Ovary (tissue), 9 donors: ENCODE results near the gene CEP131. TPM values are rescaled to one million over a fixed set of nuclear protein-coding genes. Genes with fewer than 3 reads are reported as not detected.

ENCODE experiments used
- DNase-seq, 5 donors: peaks; one replicate each; pipeline ENCODE4 v3.0.0-alpha.2; 2019 to 2020
- H3K27ac ChIP-seq, 2 donors: fragments of 200-600 bp; one replicate each; pipeline versions ENCODE4 v1.5.1 to v1.8.0; 2019 to 2022
- H3K27me3 ChIP-seq: fragments of 200-600 bp; one replicate; pipeline ENCODE4 v1.8.0; 2022
- H3K36me3 ChIP-seq: fragments of 200-600 bp; sonication (generic); one replicate; pipeline ENCODE4 v1.5.1; 2019
- H3K4me1 ChIP-seq: one replicate; pipeline ENCODE4 v1.8.1; 2013; ENCODE audit warnings: mild to moderate bottlenecking, moderate library complexity; ENCODE audit not compliant: insufficient read depth
- H3K4me3 ChIP-seq: fragments of 200-600 bp; sonication (generic); one replicate; pipeline ENCODE4 v1.5.1; 2017
- H3K9me3 ChIP-seq, 2 donors: fragments of 200-600 bp in 1 of 2; sonication (generic) in 1 of 2; one replicate each; pipeline versions ENCODE4 v1.5.1 to v1.8.1; 2013 to 2019; ENCODE audit warnings: mild to moderate bottlenecking in 1 of 2, moderate library complexity in 1 of 2
- EP300 ChIP-seq: sonication (generic); formaldehyde crosslinking; IDR thresholded peaks from one replicate; pipeline ENCODE4 v1.6.1; 2017; ENCODE audit warnings: antibody characterized with exemption
- POLR2A ChIP-seq: fragments of 450-650 bp; IDR thresholded peaks from one replicate; pipeline ENCODE4 v1.6.1; 2017; ENCODE audit warnings: antibody characterized with exemption, mild to moderate bottlenecking, moderate library complexity
- WGBS, 3 donors: extraction: QIAGEN DNeasy Blood & Tissue Kit in 1 of 3; methylation state at CpG; one replicate each; pipeline versions ENCODE4 v1.1.5 to v1.1.7; 2013 to 2017; 5-methylcytosine and 5-hydroxymethylcytosine counted together
- intact Hi-C, 4 donors: fragments of 100-400 bp; cut with DNase I; formaldehyde crosslinking; loops; one replicate each; pipeline versions ENCODE4 v1.11.0 to v1.15.1; 2022 to 2023
- polyA plus RNA-seq, 2 donors: library from polyadenylated mRNA; stranded (reverse); fragments of 200-250 nt in 1 of 2; fragments of 350-450 nt in 1 of 2; fragmentation: Illumina TruSeq in 1 of 2; extraction: RNeasy Lipid Tissue Mini Kit (QIAGEN cat#74804) in 1 of 2; gene quantifications; one replicate each; pipeline ENCODE4 v1.2.3, GENCODE V29; 2013 to 2014
- total RNA-seq, 7 donors: library from RNA; depleted of rRNA in 2 of 7; stranded (reverse); fragments of >200 nt in 2 of 7; fragmentation: NEBNext Ultra II Directional in 3 of 7; extraction: Animal tissue kit (Norgen Biotek cat#: 25700) in 3 of 7; gene quantifications; one replicate each; pipeline versions ENCODE4 v1.1.0 to v1.2.4, GENCODE V29; 2016 to 2023
- TF ChIP-seq, protein P1 (sequence below), 3 donors: fragments of 450-650 bp in 2 of 3; fragments of 200-600 bp in 1 of 3; IDR thresholded peaks; one replicate each; pipeline versions ENCODE4 v1.5.1 to v1.8.0; 2016 to 2022; ENCODE audit warnings: antibody characterized with exemption in 3 of 3, mild to moderate bottlenecking in 1 of 3
- donor health status: DM: no; HTN: no; CAD: no; lungs with moderate emphysema.
- donor health status: DM: no; HTN: no; CAD: no.
- donor health status: Bipolar disorder and iron deficiency.
- donor health status: DM: yes; HTN: yes; CAD: no.
- donor health status: DM: no; HTN: no; CAD: no.
- donor health status: DM: yes; HTN: yes; CAD: no.

Gene CEP131
- total and polyA plus RNA-seq, 9 donors: 0.22 to 10.7 (median 8.8) TPM

DNA sequence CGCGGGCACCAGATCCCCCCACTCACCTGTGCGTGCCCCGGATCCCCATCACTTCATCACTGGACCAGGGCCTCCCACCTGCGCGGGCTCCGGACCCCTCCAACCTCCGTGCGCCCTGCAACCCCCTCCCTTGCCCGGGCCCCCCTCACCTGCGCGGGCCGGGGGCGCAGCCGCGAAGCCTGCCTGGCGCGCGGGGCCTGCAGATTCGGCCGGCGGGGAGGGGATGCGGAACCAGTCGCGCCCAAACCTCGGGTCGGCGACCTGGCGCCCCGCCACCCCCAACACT lies 202 bp downstream of the CEP131 start:
- no peaks in the 10 kb centered on the region for H3K36me3 ChIP-seq
- peak overlapping the region; percentile 92 for H3K4me3 ChIP-seq
- H3K4me1 ChIP-seq: peaks cover 9% of the 10 kb centered on the region
- no peak for DNase-seq
- H3K9me3 ChIP-seq: no peaks in the 10 kb centered on the region
- 0 to 1% (median 1%) methylated on average over 10 to 30 of the region's 30 CpGs for WGBS, 3 donors
- no peak for TF ChIP-seq POLR2A
- no peak for TF ChIP-seq EP300
- TF ChIP-seq, protein P1, sequence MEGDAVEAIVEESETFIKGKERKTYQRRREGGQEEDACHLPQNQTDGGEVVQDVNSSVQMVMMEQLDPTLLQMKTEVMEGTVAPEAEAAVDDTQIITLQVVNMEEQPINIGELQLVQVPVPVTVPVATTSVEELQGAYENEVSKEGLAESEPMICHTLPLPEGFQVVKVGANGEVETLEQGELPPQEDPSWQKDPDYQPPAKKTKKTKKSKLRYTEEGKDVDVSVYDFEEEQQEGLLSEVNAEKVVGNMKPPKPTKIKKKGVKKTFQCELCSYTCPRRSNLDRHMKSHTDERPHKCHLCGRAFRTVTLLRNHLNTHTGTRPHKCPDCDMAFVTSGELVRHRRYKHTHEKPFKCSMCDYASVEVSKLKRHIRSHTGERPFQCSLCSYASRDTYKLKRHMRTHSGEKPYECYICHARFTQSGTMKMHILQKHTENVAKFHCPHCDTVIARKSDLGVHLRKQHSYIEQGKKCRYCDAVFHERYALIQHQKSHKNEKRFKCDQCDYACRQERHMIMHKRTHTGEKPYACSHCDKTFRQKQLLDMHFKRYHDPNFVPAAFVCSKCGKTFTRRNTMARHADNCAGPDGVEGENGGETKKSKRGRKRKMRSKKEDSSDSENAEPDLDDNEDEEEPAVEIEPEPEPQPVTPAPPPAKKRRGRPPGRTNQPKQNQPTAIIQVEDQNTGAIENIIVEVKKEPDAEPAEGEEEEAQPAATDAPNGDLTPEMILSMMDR (IDR thresholded peaks at IDR 0.05): no peak
- H3K27me3 ChIP-seq: no peaks in the 10 kb centered on the region
- intact Hi-C loops: loop anchor here in 1 of 4 donors (5.0 kb wide), 1 partner anchor 80 kb away; no protein-coding TSS in a partner anchor
- no peak overlapping the region for H3K27ac ChIP-seq

DNA sequence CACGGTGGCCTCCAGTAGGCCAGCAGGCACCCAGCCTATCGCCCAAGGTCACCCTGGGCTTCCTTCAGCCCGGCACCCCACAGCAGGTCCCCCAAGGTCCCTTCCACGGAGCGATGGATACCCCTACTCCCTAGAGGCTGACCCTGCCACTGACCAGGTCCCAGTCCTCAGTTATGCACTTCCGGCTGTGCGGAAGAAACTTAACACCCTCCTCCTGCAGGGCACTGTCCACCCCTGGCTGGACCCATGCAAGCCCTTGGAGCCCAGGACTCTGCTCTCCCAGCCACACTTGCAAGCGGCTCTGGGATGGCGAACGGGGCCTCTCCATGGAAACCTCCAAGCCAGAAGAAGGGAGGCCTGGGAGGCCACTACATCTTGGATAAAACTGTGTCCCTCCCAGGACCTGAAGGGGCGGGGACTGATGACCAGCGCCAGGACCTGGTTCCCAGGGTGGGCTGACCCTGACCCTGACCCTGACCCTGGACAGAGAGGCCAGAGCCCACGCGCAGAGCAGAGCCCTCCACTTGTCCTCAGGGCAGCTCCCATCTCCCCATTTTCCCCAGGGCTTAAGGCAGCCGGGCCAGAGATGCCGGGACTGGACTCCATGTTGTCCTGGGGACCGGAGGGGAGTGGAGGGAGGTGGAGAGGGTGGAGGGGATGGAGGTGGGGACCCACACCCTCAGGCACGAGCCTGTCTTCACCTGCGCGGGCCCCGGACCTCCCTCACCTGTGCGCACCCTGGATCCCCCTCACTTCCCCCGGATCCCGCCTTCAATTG lies 734 bp downstream of the CEP131 start:
- Histone ChIP-seq H3K4me1 (peaks cover 9% of the 10 kb centered on the region), H3K4me3 (peak overlapping the region; percentile 92), H3K9me3 (no peaks in the 10 kb centered on the region), H3K36me3 (no peaks in the 10 kb centered on the region), H3K27ac (no peak overlapping the region), H3K27me3 (no peaks in the 10 kb centered on the region)
- WGBS, 3 donors: 5 to 6% (median 6%) methylated on average over 21 to 24 of the region's 24 CpGs
- DNase-seq: peak in 2 of 5 donors; percentile 33 to 60
- intact Hi-C loops: loop anchor here in 1 of 4 donors (5.0 kb wide), 1 partner anchor 80 kb away; no protein-coding TSS in a partner anchor
- TF ChIP-seq, protein P1 (IDR thresholded peaks at IDR 0.05): no peak
- TF ChIP-seq EP300: no peak
- TF ChIP-seq POLR2A: no peak

DNA sequence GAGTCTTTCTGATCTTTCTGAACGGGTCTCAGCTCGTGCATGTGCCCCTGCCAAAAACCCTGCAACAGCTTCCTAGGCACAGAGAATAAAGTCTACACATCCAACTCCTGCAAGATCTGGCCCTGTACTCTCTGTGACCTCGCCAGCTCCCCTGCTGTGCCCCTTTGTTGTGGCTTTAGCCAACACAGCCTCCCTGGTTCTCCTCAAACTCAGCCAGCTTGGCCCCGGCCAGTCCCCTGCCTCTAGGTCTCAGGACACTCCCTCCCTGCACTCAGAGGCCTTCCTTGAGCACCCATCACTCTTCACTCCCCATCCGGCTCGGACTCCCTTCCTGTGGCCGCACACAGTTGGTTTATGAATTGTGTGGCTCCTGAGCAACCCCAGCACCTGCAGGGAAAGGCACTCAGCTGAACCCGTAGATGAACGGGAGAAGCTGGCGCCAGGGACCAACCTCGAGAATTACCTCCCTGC lies 1.4 kb downstream of the CEP131 start:
- intact Hi-C loops: loop anchor here in 1 of 4 donors (5.0 kb wide), 1 partner anchor 79 kb away; no protein-coding TSS in a partner anchor
- no peak for DNase-seq
- no peaks in the 10 kb centered on the region for H3K36me3 ChIP-seq
- H3K4me3 ChIP-seq: no peak overlapping the region
- TF ChIP-seq EP300 (no peak), POLR2A (no peak)
- TF ChIP-seq, protein P1 (IDR thresholded peaks at IDR 0.05): no peak
- no peak overlapping the region for H3K27ac ChIP-seq
- WGBS, 3 donors: 50 to 62% (median 58%) methylated on average over 11 of the region's 11 CpGs
- peaks cover 9% of the 10 kb centered on the region for H3K4me1 ChIP-seq
- no peaks in the 10 kb centered on the region for H3K27me3 ChIP-seq
- H3K9me3 ChIP-seq: no peaks in the 10 kb centered on the region

DNA sequence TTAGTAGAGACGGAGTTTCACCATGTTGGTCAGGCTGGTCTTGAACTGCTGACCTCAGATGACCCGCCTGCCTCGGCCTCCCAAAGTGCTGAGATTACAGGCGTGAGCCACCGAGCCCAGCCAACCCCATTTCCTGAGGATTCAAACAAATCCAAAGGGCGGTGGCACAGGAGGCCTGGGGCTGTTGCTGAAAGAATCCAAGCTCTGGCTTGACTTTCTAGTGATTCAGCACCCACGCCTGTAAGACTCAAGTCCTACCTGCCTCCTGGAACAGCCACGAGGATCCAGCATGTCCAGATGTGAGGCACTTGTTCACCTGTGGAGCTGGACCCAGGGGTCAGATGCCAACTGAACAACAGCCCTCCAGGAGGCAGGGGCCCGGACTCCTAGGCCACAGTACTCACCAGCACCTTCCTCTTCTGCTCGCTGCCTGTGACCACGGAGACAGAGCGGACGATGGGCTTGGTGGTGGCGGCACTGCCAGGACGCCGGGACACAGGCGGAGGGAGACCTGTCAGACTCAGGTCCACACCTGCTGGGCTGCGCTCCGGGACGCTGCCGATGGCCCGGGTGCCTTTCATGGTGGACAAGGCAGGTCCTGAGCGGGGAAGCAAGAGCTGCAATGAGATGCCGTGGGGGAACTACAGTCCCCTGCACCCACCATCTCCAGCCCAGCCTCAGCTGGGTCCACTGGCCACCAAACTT lies 3.1 kb downstream of the CEP131 start:
- 92 to 97% (median 95%) methylated on average over 22 to 24 of the region's 24 CpGs for WGBS, 3 donors
- TF ChIP-seq EP300 (no peak), POLR2A (no peak)
- Histone ChIP-seq H3K4me1 (peaks cover 9% of the 10 kb centered on the region), H3K27ac (no peak overlapping the region), H3K4me3 (no peak overlapping the region), H3K27me3 (no peaks in the 10 kb centered on the region), H3K36me3 (no peaks in the 10 kb centered on the region), H3K9me3 (no peaks in the 10 kb centered on the region)
- intact Hi-C loops: loop anchor here in 1 of 4 donors (5.0 kb wide), 1 partner anchor 77 kb away; no protein-coding TSS in a partner anchor
- no peak for DNase-seq
